ENCODE measurements around the gene RPA3.

GRCh38 chr7:7738622-7739021 is 20.2 kb upstream of the RPA3 start:
- TF ChIP-seq CTCF (conservative IDR thresholded peaks at IDR 0.05; ENCODE audit: low read depth, low read length), result no peak
- no peak for TF ChIP-seq EZH2 (IDR thresholded peaks at IDR 0.05; ENCODE audit: low read length, unreplicated experiment)
- no peak for TF ChIP-seq EZH2phosphoT487 (IDR thresholded peaks at IDR 0.05; ENCODE audit: borderline replicate concordance, low read length)
